ENCODE data around the gene ALDH6A1.
"Not testable (repeated sequence)": the region's sequence is repeated elsewhere in the genome, so short reads cannot be mapped to it uniquely, and the experiment has no call there.

The ALDH6A1 gene

GRCh38 chr14:74084277-74085046 is at the start of gene ALDH6A1, which contains the start of gene LIN52:
TSS of gene ALDH6A1 (minus strand) at chr14:74084453. CDS start at chr14:74084394, 59 bp downstream.
TSS of gene LIN52 (plus strand) at chr14:74084956. CDS start at chr14:74084975, 19 bp downstream.
- in situ Hi-C loops (cut with MboI; ENCODE audit: low sequenced_read_pairs): no loop called here

GRCh38 chr14:74127634-74128033 is 43.4 kb upstream of the ALDH6A1 start:
- in situ Hi-C loops (cut with MboI; ENCODE audit: low sequenced_read_pairs): no loop called here

- in situ Hi-C loops (cut with MboI; ENCODE audit: low sequenced_read_pairs): no loop called here
Measured at GRCh38 chr14:74126315-74127013, 42.2 kb upstream of the ALDH6A1 start.

GRCh38 chr14:74125487-74125886 is 41.2 kb upstream of the ALDH6A1 start:
- in situ Hi-C loops (cut with MboI; ENCODE audit: low sequenced_read_pairs): not testable (repeated sequence)

- in situ Hi-C loops (cut with MboI; ENCODE audit: low sequenced_read_pairs): loop anchor here (10.0 kb wide), 1 partner anchor 143 kb away; no protein-coding TSS in a partner anchor
Measured at GRCh38 chr14:74111395-74112216, 27.4 kb upstream of the ALDH6A1 start.

GRCh38 chr14:74109369-74109768 is 25.1 kb upstream of the ALDH6A1 start:
- in situ Hi-C loops (cut with MboI; ENCODE audit: low sequenced_read_pairs): no loop called here

GRCh38 chr14:74105381-74105780 is 21.1 kb upstream of the ALDH6A1 start:
- in situ Hi-C loops (cut with MboI; ENCODE audit: low sequenced_read_pairs): no loop called here

- in situ Hi-C loops (cut with MboI; ENCODE audit: low sequenced_read_pairs): no loop called here
Measured at GRCh38 chr14:74089251-74090020, 5.2 kb upstream of the ALDH6A1 start.

- in situ Hi-C loops (cut with MboI; ENCODE audit: low sequenced_read_pairs): no loop called here
Measured at GRCh38 chr14:74085828-74086227, 1.6 kb upstream of the ALDH6A1 start.

- in situ Hi-C loops (cut with MboI; ENCODE audit: low sequenced_read_pairs): no loop called here
Measured at GRCh38 chr14:74085047-74085637, 889 bp upstream of the ALDH6A1 start.

GRCh38 chr14:74083784-74084276 is 423 bp downstream of the ALDH6A1 start:
- in situ Hi-C loops (cut with MboI; ENCODE audit: low sequenced_read_pairs): no loop called here

GRCh38 chr14:74083161-74083560 is 1.1 kb downstream of the ALDH6A1 start:
- in situ Hi-C loops (cut with MboI; ENCODE audit: low sequenced_read_pairs): no loop called here

- in situ Hi-C loops (cut with MboI; ENCODE audit: low sequenced_read_pairs): no loop called here
Measured at GRCh38 chr14:74081491-74081890, 2.8 kb downstream of the ALDH6A1 start.

GRCh38 chr14:74080820-74081460 is 3.3 kb downstream of the ALDH6A1 start:
- in situ Hi-C loops (cut with MboI; ENCODE audit: low sequenced_read_pairs): no loop called here

- in situ Hi-C loops (cut with MboI; ENCODE audit: low sequenced_read_pairs): no loop called here
Measured at GRCh38 chr14:74077401-74077800, 6.9 kb downstream of the ALDH6A1 start.

- in situ Hi-C loops (cut with MboI; ENCODE audit: low sequenced_read_pairs): no loop called here
Measured at GRCh38 chr14:74065746-74066575, 18.3 kb downstream of the ALDH6A1 start.

- in situ Hi-C loops (cut with MboI; ENCODE audit: low sequenced_read_pairs): no loop called here
Measured at GRCh38 chr14:74064883-74065282, 19.4 kb downstream of the ALDH6A1 start.

GRCh38 chr14:74064426-74064825 is 19.8 kb downstream of the ALDH6A1 start:
- in situ Hi-C loops (cut with MboI; ENCODE audit: low sequenced_read_pairs): no loop called here

- in situ Hi-C loops (cut with MboI; ENCODE audit: low sequenced_read_pairs): no loop called here
Measured at GRCh38 chr14:74062809-74063150, 21.5 kb downstream of the ALDH6A1 start.
